Panc1 (cell line): ENCODE data around the gene ATP2C1. TPM values are rescaled to one million over a fixed set of nuclear protein-coding genes. Genes with fewer than 3 reads are reported as not detected.

Experiments
- ATAC-seq: fragments of 200-7000 bp; cut with Tn5 transposase; 2 replicates; pipeline ENCODE4 v1.9.1; 2020; ENCODE audit warnings: mild to moderate bottlenecking, moderate library complexity
- BruUV-seq: library from RNA; stranded (reverse); fragments of 400-500 nt; replicated peaks from 2 replicates; lab custom pipeline; 2021; lab: Mats Ljungman, UMichigan
- CTCF ChIA-PET: fragments of 300-600 bp; sonication (Branson Sonifier 250); formaldehyde crosslinking; loops from one replicate; lab custom pipeline; 2022; ENCODE audit warnings: antibody characterized with exemption; lab: Charles Lee
- POLR2A ChIA-PET: fragments of 300-600 bp; sonication (Branson Sonifier 250); formaldehyde crosslinking; loops from one replicate; lab custom pipeline; 2022; ENCODE audit warnings: antibody characterized with exemption; lab: Charles Lee
- DNase-seq: peaks from one replicate; pipeline ENCODE4 v3.0.0-alpha.2; 2010; ENCODE audit warnings: low read depth, low spot score
- H3K27ac ChIP-seq: 2 replicates; pipeline ENCODE4 v1.5.1; 2011; ENCODE audit warnings: mild to moderate bottlenecking, low read length, inconsistent platforms
- H3K27me3 ChIP-seq: fragments of 200-500 bp; sonication (Bioruptor generic); 2 replicates; pipeline ENCODE4 v1.6.0; 2014; ENCODE audit warnings: low read length, inconsistent platforms; ENCODE audit not compliant: control insufficient read depth, insufficient read depth
- H3K36me3 ChIP-seq: fragments of 200-500 bp; sonication (Bioruptor generic); 2 replicates; pipeline ENCODE4 v1.5.1; 2014; ENCODE audit warnings: inconsistent platforms, mild to moderate bottlenecking, low read length, moderate library complexity; ENCODE audit not compliant: control insufficient read depth, insufficient read depth
- H3K4me1 ChIP-seq: 2 replicates; pipeline ENCODE4 v1.5.1; 2011; ENCODE audit warnings: inconsistent platforms, mild to moderate bottlenecking, low read length, moderate library complexity; ENCODE audit not compliant: control insufficient read depth, insufficient read depth
- H3K4me3 ChIP-seq, 2 experiments: 2 replicates each; pipeline ENCODE4 v1.5.1; 2011 to 2012; ENCODE audit warnings: low read depth in 2 of 2, low read length in 2 of 2, mild to moderate bottlenecking in 2 of 2, inconsistent platforms in 1 of 2, moderate library complexity in 1 of 2
- H3K9me3 ChIP-seq: fragments of 200-500 bp; sonication (Bioruptor generic); 2 replicates; pipeline ENCODE4 v1.5.1; 2014; ENCODE audit warnings: low read depth, mild to moderate bottlenecking, inconsistent platforms, low read length, moderate library complexity; ENCODE audit not compliant: control insufficient read depth, insufficient read depth
- POLR2AphosphoS5 ChIP-seq: IDR thresholded peaks from 2 replicates; pipeline ENCODE4 v1.6.1; 2012; ENCODE audit warnings: mild to moderate bottlenecking, low read depth, low read length, moderate library complexity
- REST ChIP-seq, 2 experiments: IDR thresholded peaks; 2 replicates each; pipeline ENCODE4 v1.6.1; 2011 to 2012; ENCODE audit warnings: low read depth in 2 of 2, control low read depth in 1 of 2, low read length in 1 of 2, mild to moderate bottlenecking in 1 of 2, moderate library complexity in 1 of 2; ENCODE audit not compliant: insufficient read depth in 1 of 2
- SIN3A ChIP-seq: IDR thresholded peaks from 2 replicates; pipeline ENCODE4 v1.6.1; 2012; ENCODE audit warnings: low read depth, mild to moderate bottlenecking, low read length, moderate library complexity, borderline replicate concordance; ENCODE audit not compliant: insufficient read depth
- TCF7L2 ChIP-seq: IDR thresholded peaks from 2 replicates; pipeline ENCODE4 v1.6.1; 2011; ENCODE audit warnings: mild to moderate bottlenecking, low read depth, low read length, inconsistent platforms
- in situ Hi-C: cut with HindIII; loops from 2 replicates; pipeline ENCODE4 v1.10.0; 2016; ENCODE audit warnings: low sequenced_read_pairs, low pct_unique_long_range_greater_than_20kb
- intact Hi-C: fragments of 100-400 bp; cut with micrococcal nuclease; formaldehyde crosslinking; loops from one replicate; pipeline ENCODE4 v1.10.0; 2022; ENCODE audit not compliant: unreplicated experiment
- total RNA-seq: library from RNA; stranded (reverse); gene quantifications from one replicate; pipeline ENCODE4 v1.2.1, GENCODE V29; 2021; ENCODE audit not compliant: unreplicated experiment
- TF ChIP-seq, protein P1 (sequence below): fragments of 450-650 bp; IDR thresholded peaks from 2 replicates; pipeline ENCODE4 v1.5.1; 2017; ENCODE audit warnings: mild to moderate bottlenecking

Gene ATP2C1
- total RNA-seq, 1 experiment from 2014 or later: 101 TPM

DNA sequence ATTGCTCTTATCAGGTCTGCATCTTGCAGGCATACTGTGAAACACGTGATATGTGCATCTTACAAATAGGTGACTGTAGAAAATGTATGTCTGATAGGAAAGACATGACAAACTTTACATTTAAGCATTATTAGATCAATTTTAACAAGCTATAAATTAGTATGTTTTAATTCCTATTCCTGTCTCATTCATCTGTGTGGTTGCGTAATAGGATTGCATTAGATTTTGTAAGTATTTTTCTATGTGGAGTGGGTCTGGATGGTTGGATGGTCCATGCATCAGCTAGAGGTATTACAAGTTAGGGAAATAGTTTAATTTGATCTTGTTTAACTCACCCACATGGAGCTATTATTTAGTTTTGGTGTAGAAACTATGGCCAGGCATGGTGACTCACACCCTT lies 113.9 kb downstream of the ATP2C1 start:
- ChIA-PET CTCF (no interaction called here), POLR2A (no interaction called here)
- H3K27me3 ChIP-seq: no peaks in the 10 kb centered on the region
- intact Hi-C loops: no loop called here
- no peak overlapping the region for H3K4me3 ChIP-seq
- H3K27ac ChIP-seq: no peak overlapping the region
- BruUV-seq: no TSS peak
- no peaks in the 10 kb centered on the region for H3K9me3 ChIP-seq
- H3K4me1 ChIP-seq: no peaks in the 10 kb centered on the region
- no peak for ATAC-seq
- 0 out of 2 replicates have a peak, but pooled peaks cover 2% of the 10 kb centered on the region for H3K36me3 ChIP-seq
- in situ Hi-C loops: no loop called here
- TF ChIP-seq, protein P1, sequence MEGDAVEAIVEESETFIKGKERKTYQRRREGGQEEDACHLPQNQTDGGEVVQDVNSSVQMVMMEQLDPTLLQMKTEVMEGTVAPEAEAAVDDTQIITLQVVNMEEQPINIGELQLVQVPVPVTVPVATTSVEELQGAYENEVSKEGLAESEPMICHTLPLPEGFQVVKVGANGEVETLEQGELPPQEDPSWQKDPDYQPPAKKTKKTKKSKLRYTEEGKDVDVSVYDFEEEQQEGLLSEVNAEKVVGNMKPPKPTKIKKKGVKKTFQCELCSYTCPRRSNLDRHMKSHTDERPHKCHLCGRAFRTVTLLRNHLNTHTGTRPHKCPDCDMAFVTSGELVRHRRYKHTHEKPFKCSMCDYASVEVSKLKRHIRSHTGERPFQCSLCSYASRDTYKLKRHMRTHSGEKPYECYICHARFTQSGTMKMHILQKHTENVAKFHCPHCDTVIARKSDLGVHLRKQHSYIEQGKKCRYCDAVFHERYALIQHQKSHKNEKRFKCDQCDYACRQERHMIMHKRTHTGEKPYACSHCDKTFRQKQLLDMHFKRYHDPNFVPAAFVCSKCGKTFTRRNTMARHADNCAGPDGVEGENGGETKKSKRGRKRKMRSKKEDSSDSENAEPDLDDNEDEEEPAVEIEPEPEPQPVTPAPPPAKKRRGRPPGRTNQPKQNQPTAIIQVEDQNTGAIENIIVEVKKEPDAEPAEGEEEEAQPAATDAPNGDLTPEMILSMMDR: no peak
- TF ChIP-seq REST (IDR thresholded peaks at IDR 0.05; ENCODE audit: insufficient read depth in 1 of 2, low read depth in 2 of 2, low read length in 1 of 2) (no peak), POLR2AphosphoS5 (no peak), TCF7L2 (no peak), SIN3A (no peak)
- DNase-seq: no peak

DNA sequence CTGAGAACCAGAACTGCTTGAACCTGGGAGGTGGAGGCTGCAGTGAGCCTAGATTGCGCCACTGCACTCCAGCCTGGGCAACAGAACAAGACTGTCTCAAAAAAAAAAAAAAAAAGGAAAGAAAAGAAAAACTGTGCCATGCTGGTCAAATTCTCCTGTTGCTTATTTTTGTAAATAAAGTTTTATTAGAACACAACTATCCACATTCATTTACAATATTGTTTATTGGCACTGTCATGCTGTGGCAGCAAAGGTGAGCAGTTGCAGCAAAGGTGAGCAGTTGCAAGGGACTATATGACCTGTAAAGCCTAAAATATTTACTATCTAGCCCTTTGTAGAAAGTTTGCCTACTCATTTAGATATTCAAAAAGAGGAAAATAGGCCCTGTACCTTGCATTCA lies 114.4 kb downstream of the ATP2C1 start:
- no TSS peak for BruUV-seq
- Histone ChIP-seq H3K4me1 (no peaks in the 10 kb centered on the region), H3K27me3 (no peaks in the 10 kb centered on the region), H3K4me3 (no peak overlapping the region), H3K9me3 (no peaks in the 10 kb centered on the region), H3K27ac (no peak overlapping the region), H3K36me3 (0 out of 2 replicates have a peak, but pooled peaks cover under 1% of the 10 kb centered on the region)
- DNase-seq (no peak), ATAC-seq (no peak)
- intact Hi-C loops (no loop called here), in situ Hi-C loops (no loop called here)
- ChIA-PET POLR2A (no interaction called here), CTCF (no interaction called here)
- TF ChIP-seq TCF7L2 (no peak), POLR2AphosphoS5 (no peak), REST (IDR thresholded peaks at IDR 0.05; ENCODE audit: insufficient read depth in 1 of 2, low read depth in 2 of 2, low read length in 1 of 2) (no peak), SIN3A (no peak)
- TF ChIP-seq, protein P1: no peak
